B cell (primary cell): ENCODE results near the gene TMEM94. TPM values are rescaled to one million over a fixed set of nuclear protein-coding genes. Genes with fewer than 3 reads are reported as not detected.

Experiments
- ATAC-seq: fragments of 200-7000 bp; cut with Tn5 transposase; one replicate; pipeline ENCODE4 v1.10.0; 2021; ENCODE audit warnings: low read depth, mild to moderate bottlenecking, moderate number of reproducible peaks, moderate library complexity
- CTCF ChIA-PET: fragments of 350-600 bp; sonication (Branson Sonifier 250); formaldehyde crosslinking; loops from one replicate; lab custom pipeline; 2021; ENCODE audit warnings: antibody characterized with exemption, inconsistent platforms; lab: Charles Lee
- POLR2A ChIA-PET: fragments of 350-600 bp; sonication (Branson Sonifier 250); formaldehyde crosslinking; loops from one replicate; lab custom pipeline; 2021; ENCODE audit warnings: antibody characterized with exemption; lab: Charles Lee
- DNase-seq: peaks from one replicate; pipeline ENCODE4 v3.0.0; 2013
- H2AFZ ChIP-seq: 2 replicates; pipeline ENCODE4 v1.6.1; 2012; ENCODE audit warnings: mild to moderate bottlenecking, low read depth, low read length; ENCODE audit not compliant: insufficient read depth, poor library complexity, severe bottlenecking
- H3K27ac ChIP-seq, 2 donors: 1 replicate in 1 of 2; 2 replicates in 1 of 2; pipeline ENCODE4 v1.5.1; 2012 to 2013; ENCODE audit warnings: low read length in 2 of 2, mild to moderate bottlenecking in 2 of 2, moderate library complexity in 1 of 2
- H3K27me3 ChIP-seq, 4 experiments: fragments of 200-600 bp in 1 of 4; sonication (generic) in 1 of 4; replicated peaks in 1 of 4; 1 replicate in 2 of 4; 2 replicates in 2 of 4; pipeline versions ENCODE4 v1.6.1 to v1.7.0; 2013 to 2016; ENCODE audit warnings: low read length in 3 of 4, mild to moderate bottlenecking in 2 of 4, mixed read lengths in 1 of 4, moderate library complexity in 1 of 4; ENCODE audit not compliant: insufficient read depth in 4 of 4, control insufficient read depth in 3 of 4; ENCODE audit errors: control extremely low read depth in 1 of 4
- H3K36me3 ChIP-seq, 2 experiments: replicated peaks in 1 of 2; 1 replicate in 1 of 2; 2 replicates in 1 of 2; pipeline versions ENCODE4 v1.6.1 to v1.7.1; 2013; ENCODE audit warnings: low read length in 1 of 2; ENCODE audit not compliant: insufficient read depth in 2 of 2, control insufficient read depth in 1 of 2; ENCODE audit errors: control extremely low read depth in 1 of 2, extremely low read depth in 1 of 2
- H3K4me1 ChIP-seq, 2 donors: fragments of 200-600 bp in 1 of 2; sonication (generic) in 1 of 2; 1 replicate in 1 of 2; 2 replicates in 1 of 2; pipeline versions ENCODE4 v1.5.1 to v1.6.1; 2013 to 2017; ENCODE audit warnings: low read length in 2 of 2; ENCODE audit not compliant: control insufficient read depth in 2 of 2, insufficient read depth in 2 of 2
- H3K4me2 ChIP-seq: replicated peaks from 2 replicates; pipeline ENCODE3; 2012; ENCODE audit warnings: mild to moderate bottlenecking, low read depth, low read length; ENCODE audit not compliant: poor library complexity, severe bottlenecking
- H3K4me3 ChIP-seq, 5 experiments: fragments of 200-600 bp in 1 of 5; sonication (generic) in 1 of 5; 1 replicate in 3 of 5; 2 replicates in 2 of 5; pipeline versions ENCODE4 v1.5.1 to v1.7.0; 2011 to 2016; ENCODE audit warnings: low read length in 4 of 5, mild to moderate bottlenecking in 4 of 5, low read depth in 2 of 5, control low read depth in 1 of 5, moderate library complexity in 1 of 5; ENCODE audit not compliant: insufficient read depth in 1 of 5; ENCODE audit errors: control extremely low read depth in 1 of 5, extremely low read depth in 1 of 5
- H3K79me2 ChIP-seq: fragments of 200-600 bp; sonication (generic); one replicate; pipeline ENCODE4 v1.6.0; 2016; ENCODE audit warnings: low read length; ENCODE audit not compliant: control insufficient read depth, insufficient read depth
- H3K9ac ChIP-seq: fragments of 200-600 bp; sonication (generic); 2 replicates; pipeline ENCODE4 v1.6.1; 2017; ENCODE audit warnings: mild to moderate bottlenecking, low read length, moderate library complexity
- H3K9me3 ChIP-seq, 3 donors: one replicate each; pipeline versions ENCODE4 v1.6.1 to v1.7.1; 2013; ENCODE audit warnings: low read length in 2 of 3; ENCODE audit not compliant: control insufficient read depth in 2 of 3, insufficient read depth in 1 of 3; ENCODE audit errors: control extremely low read depth in 1 of 3
- H4K20me1 ChIP-seq: 2 replicates; pipeline ENCODE4 v1.6.0; 2012; ENCODE audit warnings: mild to moderate bottlenecking, low read length; ENCODE audit not compliant: insufficient read depth, control insufficient read depth, poor library complexity, severe bottlenecking
- H3K27ac Mint-ChIP-seq: one replicate; pipeline ENCODE4 v1.8.0; 2021; ENCODE audit warnings: mixed read lengths
- H3K27me3 Mint-ChIP-seq: one replicate; pipeline ENCODE4 v1.8.0; 2021; ENCODE audit warnings: mixed read lengths
- H3K4me1 Mint-ChIP-seq: one replicate; pipeline ENCODE4 v1.8.0; 2021; ENCODE audit warnings: mixed read lengths
- H3K4me3 Mint-ChIP-seq: one replicate; pipeline ENCODE4 v1.8.0; 2021; ENCODE audit warnings: mixed read lengths
- H3K9me3 Mint-ChIP-seq: one replicate; pipeline ENCODE4 v1.8.0; 2022; ENCODE audit warnings: mixed read lengths; ENCODE audit not compliant: insufficient read depth
- EZH2 ChIP-seq: IDR thresholded peaks from 2 replicates; pipeline ENCODE4 v1.6.1; 2012; ENCODE audit warnings: borderline replicate concordance, low read depth, mild to moderate bottlenecking, moderate library complexity, low read length; ENCODE audit not compliant: insufficient read depth, poor library complexity, severe bottlenecking
- WGBS: methylation state at CpG from one replicate; pipeline ENCODE4 v1.1.5; 2013; ENCODE audit warnings: missing lambda C conversion rate; ENCODE audit not compliant: insufficient coverage; 5-methylcytosine and 5-hydroxymethylcytosine counted together
- intact Hi-C: fragments of 100-400 bp; cut with micrococcal nuclease; formaldehyde crosslinking; loops from one replicate; pipeline ENCODE4 v1.10.0; 2022
- polyA plus RNA-seq: library from polyadenylated mRNA; depleted of rRNA; stranded (reverse); fragments of >200 nt; gene quantifications from 2 replicates; pipeline ENCODE4 v1.2.3, GENCODE V29; 2012
- total RNA-seq, 2 donors: library from RNA; stranded (reverse); fragments of 120-200 nt in 1 of 2; gene quantifications; 1 replicate in 1 of 2; 2 replicates in 1 of 2; pipeline versions ENCODE4 v1.2.3 to v1.2.4, GENCODE V29; 2013 to 2022
- TF ChIP-seq, protein P1 (sequence below): fragments of 200-600 bp; IDR thresholded peaks from one replicate; pipeline ENCODE4 v1.8.0; 2022; ENCODE audit warnings: antibody characterized with exemption, mild to moderate bottlenecking

The TMEM94 gene
- total and polyA plus RNA-seq, 2 donors (not counting 1 experiment from before 2014, with no cell fraction given): 139 to 158 TPM

DNA sequence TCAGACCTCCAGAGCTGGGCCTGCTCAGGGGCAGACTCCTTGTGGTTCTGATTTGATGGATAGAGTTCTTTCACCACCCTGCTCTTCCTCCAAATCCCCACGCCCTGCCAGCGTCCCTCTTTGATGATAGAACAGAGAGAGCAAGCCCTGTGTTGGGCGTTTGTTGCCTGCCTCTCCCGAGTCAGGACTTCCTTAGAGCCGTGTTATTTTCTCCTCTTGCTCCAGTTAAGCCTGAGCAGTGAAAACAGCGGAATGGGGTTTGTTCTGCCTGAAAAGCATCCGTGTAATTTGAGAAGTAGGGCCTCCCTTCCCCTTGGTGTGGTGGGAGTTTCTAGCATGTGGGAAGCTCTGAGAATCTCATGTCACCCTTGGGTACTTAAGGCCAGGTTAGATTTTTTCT is 22.1 kb downstream of the TMEM94 start:
- ChIA-PET CTCF (interaction anchor here (0.8 kb wide), 1 partner anchor 271 kb away, joined by 3 read pairs; no protein-coding TSS in a partner anchor), POLR2A (interaction anchor here (0.6 kb wide), 1 partner anchor 22 kb away, joined by 4 read pairs; the partner anchor contains the start of gene TMEM94)
- H3K4me1 Mint-ChIP-seq: no peaks in the 10 kb centered on the region
- H3K27me3 Mint-ChIP-seq: no peaks in the 10 kb centered on the region
- Histone ChIP-seq H3K4me1 (no peaks in the 10 kb centered on the region), H3K27me3 (no peaks in the 10 kb centered on the region), H3K9me3 (no peaks in the 10 kb centered on the region), H3K4me2 (no peak overlapping the region), H3K79me2 (peaks cover 42% of the 10 kb centered on the region), H3K36me3 (peaks cover 0 to 12% of the 10 kb centered on the region in 2 experiments), H3K27ac (no peak overlapping the region), H3K4me3 (no peak overlapping the region), H4K20me1 (peaks cover 14% of the 10 kb centered on the region), H3K9ac (no peak overlapping the region), H2AFZ (no peak overlapping the region)
- no peak overlapping the region for H3K27ac Mint-ChIP-seq
- TF ChIP-seq, protein P1, sequence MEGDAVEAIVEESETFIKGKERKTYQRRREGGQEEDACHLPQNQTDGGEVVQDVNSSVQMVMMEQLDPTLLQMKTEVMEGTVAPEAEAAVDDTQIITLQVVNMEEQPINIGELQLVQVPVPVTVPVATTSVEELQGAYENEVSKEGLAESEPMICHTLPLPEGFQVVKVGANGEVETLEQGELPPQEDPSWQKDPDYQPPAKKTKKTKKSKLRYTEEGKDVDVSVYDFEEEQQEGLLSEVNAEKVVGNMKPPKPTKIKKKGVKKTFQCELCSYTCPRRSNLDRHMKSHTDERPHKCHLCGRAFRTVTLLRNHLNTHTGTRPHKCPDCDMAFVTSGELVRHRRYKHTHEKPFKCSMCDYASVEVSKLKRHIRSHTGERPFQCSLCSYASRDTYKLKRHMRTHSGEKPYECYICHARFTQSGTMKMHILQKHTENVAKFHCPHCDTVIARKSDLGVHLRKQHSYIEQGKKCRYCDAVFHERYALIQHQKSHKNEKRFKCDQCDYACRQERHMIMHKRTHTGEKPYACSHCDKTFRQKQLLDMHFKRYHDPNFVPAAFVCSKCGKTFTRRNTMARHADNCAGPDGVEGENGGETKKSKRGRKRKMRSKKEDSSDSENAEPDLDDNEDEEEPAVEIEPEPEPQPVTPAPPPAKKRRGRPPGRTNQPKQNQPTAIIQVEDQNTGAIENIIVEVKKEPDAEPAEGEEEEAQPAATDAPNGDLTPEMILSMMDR: no peak
- no peak for TF ChIP-seq EZH2
- ATAC-seq (no peak), DNase-seq (no peak)
- intact Hi-C loops: no loop called here
- no peaks in the 10 kb centered on the region for H3K9me3 Mint-ChIP-seq
- WGBS: 99% methylated on average over 7 of the region's 7 CpGs
- no peak overlapping the region for H3K4me3 Mint-ChIP-seq

DNA sequence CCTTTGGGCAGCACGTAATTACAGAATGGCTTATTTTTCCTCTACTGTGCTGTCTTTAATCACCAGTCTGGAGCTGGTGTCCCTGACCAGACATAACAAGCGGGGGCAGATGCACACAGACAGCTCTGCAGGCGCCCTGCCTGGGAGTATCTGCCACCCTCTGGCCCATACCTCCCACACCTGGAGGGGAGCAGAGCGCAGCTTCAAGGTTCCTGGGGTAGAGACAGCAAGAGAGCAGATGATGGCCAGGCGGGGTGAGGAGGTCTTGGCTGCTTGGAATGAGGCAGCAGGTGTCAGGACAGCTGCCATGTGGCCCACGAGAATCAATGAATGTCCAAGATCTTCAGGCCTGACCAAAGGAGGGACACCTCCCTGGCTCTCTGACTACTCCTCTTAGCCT is 23.8 kb downstream of the TMEM94 start:
- DNase-seq (no peak), ATAC-seq (no peak)
- Histone ChIP-seq H3K9ac (no peak overlapping the region), H3K36me3 (peaks cover 0 to 5% of the 10 kb centered on the region in 2 experiments), H3K9me3 (no peaks in the 10 kb centered on the region), H3K27ac (no peak overlapping the region), H3K4me2 (no peak overlapping the region), H3K27me3 (no peaks in the 10 kb centered on the region), H3K4me1 (no peaks in the 10 kb centered on the region), H4K20me1 (peaks cover 14% of the 10 kb centered on the region), H2AFZ (no peak overlapping the region), H3K4me3 (no peak overlapping the region), H3K79me2 (peaks cover 33% of the 10 kb centered on the region)
- intact Hi-C loops: no loop called here
- CTCF ChIA-PET: no interaction called here
- Mint-ChIP-seq H3K9me3 (no peaks in the 10 kb centered on the region), H3K4me3 (no peak overlapping the region), H3K4me1 (no peaks in the 10 kb centered on the region), H3K27ac (no peak overlapping the region), H3K27me3 (no peaks in the 10 kb centered on the region)
- 96% methylated on average over 5 of the region's 6 CpGs for WGBS
- no peak for TF ChIP-seq EZH2
- TF ChIP-seq, protein P1: no peak
- POLR2A ChIA-PET: no interaction called here
